Measurements from ENCODE around the gene NHLRC1. TPM values are rescaled to one million over a fixed set of nuclear protein-coding genes. Genes with fewer than 3 reads are reported as not detected.

The NHLRC1 gene
- total RNA-seq, 2 experiments from 2014 or later = 0.23 to 0.38 TPM

GRCh38 chr6:18141805-18142590, 19.5 kb upstream of the NHLRC1 start:
- CTCF ChIA-PET = no interaction called here

GRCh38 chr6:18139935-18140621, 17.6 kb upstream of the NHLRC1 start:
- CTCF ChIA-PET = no interaction called here
- POLR2A ChIA-PET = no interaction called here

More at GRCh38 chr6:18141805-18142590, 19.5 kb upstream of the NHLRC1 start:
- POLR2A ChIA-PET = interaction anchor here (0.6 kb wide), 1 partner anchor 17 kb away, joined by 4 read pairs; no protein-coding TSS in a partner anchor

GRCh38 chr6:18138906-18139305, 16.4 kb upstream of the NHLRC1 start:
- CTCF ChIA-PET = no interaction called here
- POLR2A ChIA-PET = no interaction called here

- CTCF ChIA-PET = no interaction called here
- POLR2A ChIA-PET = no interaction called here
Measured at GRCh38 chr6:18136260-18136659, 13.8 kb upstream of the NHLRC1 start.

GRCh38 chr6:18135171-18135570, 12.7 kb upstream of the NHLRC1 start:
- CTCF ChIA-PET = no interaction called here
- POLR2A ChIA-PET = no interaction called here

GRCh38 chr6:18132346-18132745, 9.9 kb upstream of the NHLRC1 start:
- ChIA-PET CTCF (no interaction called here), POLR2A (no interaction called here)

- POLR2A ChIA-PET = no interaction called here
- CTCF ChIA-PET = no interaction called here
Measured at GRCh38 chr6:18126121-18126520, 3.6 kb upstream of the NHLRC1 start.

GRCh38 chr6:18121580-18122127, 823 bp downstream of the NHLRC1 start:
- CTCF ChIA-PET = interaction anchor here (0.8 to 1.3 kb wide), 4 partner anchors 13 to 285 kb away, joined by 3 to 4 read pairs (median 3); no protein-coding TSS in a partner anchor

GRCh38 chr6:18119236-18119635, 3.2 kb downstream of the NHLRC1 start:
- ChIA-PET CTCF (no interaction called here), POLR2A (no interaction called here)

More at GRCh38 chr6:18121580-18122127, 823 bp downstream of the NHLRC1 start:
- POLR2A ChIA-PET = no interaction called here

GRCh38 chr6:18118330-18118729, 4.1 kb downstream of the NHLRC1 start:
- ChIA-PET POLR2A (no interaction called here), CTCF (no interaction called here)

GRCh38 chr6:18117136-18117535, 5.3 kb downstream of the NHLRC1 start:
- CTCF ChIA-PET = no interaction called here
- POLR2A ChIA-PET = no interaction called here

- POLR2A ChIA-PET = no interaction called here
- CTCF ChIA-PET = no interaction called here
Measured at GRCh38 chr6:18115356-18115755, 7.1 kb downstream of the NHLRC1 start.

GRCh38 chr6:18110162-18110561, 12.3 kb downstream of the NHLRC1 start:
- ChIA-PET CTCF (no interaction called here), POLR2A (no interaction called here)

GRCh38 chr6:18107061-18107460, 15.4 kb downstream of the NHLRC1 start:
- ChIA-PET CTCF (no interaction called here), POLR2A (no interaction called here)

- POLR2A ChIA-PET = no interaction called here
- CTCF ChIA-PET = no interaction called here
Measured at GRCh38 chr6:18102783-18103509, 19.5 kb downstream of the NHLRC1 start.

GRCh38 chr6:18101873-18102272, 20.6 kb downstream of the NHLRC1 start:
- POLR2A ChIA-PET = no interaction called here
- CTCF ChIA-PET = no interaction called here

GRCh38 chr6:18101271-18101670, 21.2 kb downstream of the NHLRC1 start:
- CTCF ChIA-PET = no interaction called here
- POLR2A ChIA-PET = no interaction called here

GRCh38 chr6:18100296-18100695, 22.2 kb downstream of the NHLRC1 start:
- CTCF ChIA-PET = no interaction called here
- POLR2A ChIA-PET = no interaction called here

- CTCF ChIA-PET = no interaction called here
- POLR2A ChIA-PET = no interaction called here
Measured at GRCh38 chr6:18099511-18099910, 23.0 kb downstream of the NHLRC1 start.

- CTCF ChIA-PET = interaction anchor here (1.5 kb wide), 1 partner anchor 26 kb away, joined by 4 read pairs; no protein-coding TSS in a partner anchor
- POLR2A ChIA-PET = no interaction called here
Measured at GRCh38 chr6:18096423-18096822, 26.1 kb downstream of the NHLRC1 start.

- ChIA-PET POLR2A (no interaction called here), CTCF (no interaction called here)
Measured at GRCh38 chr6:18091382-18091781, 31.1 kb downstream of the NHLRC1 start.

All from activated CD8-positive, alpha-beta memory T cell treated with anti-CD3 and anti-CD28 coated beads for 36 hours (primary cell).